Fibroblast of the conjunctiva (primary cell): Measurements from ENCODE around the gene GJA10.
A peak's percentile ranks its signal among the peaks of the same experiment; 100 is the strongest.

Source experiments
- DNase-seq: peaks from one replicate; pipeline ENCODE4 v3.0.0-alpha.2; 2010; ENCODE audit warnings: low read depth

Gene GJA10

GRCh38 chr6:89917216-89917615, 22.9 kb downstream of the GJA10 start:
- DNase-seq, result no peak

DNA sequence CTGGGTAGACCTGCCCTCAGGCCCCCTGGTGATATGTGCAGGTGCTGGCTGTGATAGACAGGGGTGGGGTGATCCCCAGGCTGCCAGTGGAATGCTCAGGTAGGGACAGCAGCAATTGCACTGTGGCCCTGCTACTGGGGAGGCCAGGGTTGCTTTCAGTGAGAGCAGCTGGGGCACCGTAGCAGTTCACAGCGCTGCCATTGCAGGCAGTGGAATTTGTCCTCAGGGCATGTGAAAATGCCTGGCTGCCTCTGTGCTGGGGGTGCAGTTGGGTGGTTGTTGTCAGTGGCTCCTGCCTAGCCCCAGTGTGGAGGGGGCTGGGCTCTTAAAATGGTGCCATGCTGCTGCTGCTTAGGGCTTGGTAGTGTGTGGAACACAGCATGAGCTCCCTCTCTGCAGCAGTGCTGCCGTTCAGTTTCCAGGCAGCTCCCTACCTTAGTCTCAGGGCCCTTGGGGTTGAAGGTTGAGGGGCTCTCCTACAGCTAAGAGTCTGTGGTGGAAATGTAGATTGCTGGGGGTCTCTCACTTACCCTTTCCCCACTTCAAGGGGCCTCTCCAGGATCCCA, 23.6 kb downstream of the GJA10 start:
- no peak for DNase-seq

DNA sequence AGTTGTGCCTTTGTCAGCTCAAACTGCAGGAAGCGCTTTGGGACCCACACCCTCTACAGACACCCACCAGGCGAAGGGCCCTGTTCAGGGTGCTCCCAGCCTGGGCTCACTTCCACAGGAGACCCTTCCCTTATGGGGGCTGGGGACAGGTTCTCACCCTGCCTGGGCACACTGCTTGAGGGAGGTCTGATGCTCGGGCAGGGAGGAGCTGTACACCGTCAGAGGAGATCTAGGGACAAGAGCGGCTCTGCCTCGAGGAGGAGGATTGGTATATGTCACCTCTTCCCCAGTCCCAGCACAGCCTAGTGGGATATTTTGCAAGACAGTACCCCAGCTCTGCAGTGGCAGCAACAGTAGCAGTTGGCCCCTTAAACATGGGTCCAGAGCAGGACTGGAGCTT, 26.9 kb downstream of the GJA10 start:
- DNase-seq, result no peak

DNA sequence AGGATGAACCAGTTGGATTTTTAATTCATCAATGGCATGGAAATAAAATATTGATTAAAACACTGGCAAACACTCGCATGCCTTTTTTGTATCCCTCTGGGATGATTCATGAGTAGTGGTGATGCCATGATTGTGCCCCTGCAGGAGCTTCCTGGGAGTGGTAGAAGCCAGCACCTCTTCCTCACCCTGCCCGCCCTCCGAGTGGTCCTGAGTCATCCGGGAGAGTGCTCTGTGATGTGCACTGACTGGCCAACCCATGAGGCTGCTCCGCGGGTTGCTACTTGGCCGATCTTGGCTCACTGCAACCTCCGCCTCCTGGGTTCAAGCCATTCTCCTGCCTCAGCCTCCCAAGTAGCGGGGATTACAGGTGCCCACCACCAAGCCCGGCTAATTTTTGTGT, 27.4 kb downstream of the GJA10 start:
- DNase-seq, result no peak

DNA sequence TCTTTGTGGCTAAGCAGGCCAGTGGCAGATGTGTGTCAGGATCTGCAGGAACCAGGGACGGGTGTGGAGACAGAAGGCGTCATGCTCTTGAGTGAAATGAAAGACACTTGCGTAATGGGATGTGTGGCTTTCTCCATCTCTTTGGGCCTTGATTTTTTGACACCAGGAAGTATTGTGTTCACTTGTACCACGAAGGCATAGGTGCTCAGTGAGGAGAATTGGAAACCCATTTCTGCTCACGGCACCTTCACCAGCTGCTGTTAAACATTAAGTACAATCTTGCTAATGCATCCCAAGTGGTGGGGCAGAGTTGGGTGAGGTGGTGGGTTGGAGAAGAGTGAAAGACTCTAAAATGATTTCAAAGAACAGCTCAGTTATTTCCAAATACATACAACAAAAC, 30.0 kb downstream of the GJA10 start:
- DNase-seq, result no peak

- DNase-seq, result no peak
These were observed 31.6 kb downstream of the GJA10 start for GRCh38 chr6:89925826-89926225.

DNA sequence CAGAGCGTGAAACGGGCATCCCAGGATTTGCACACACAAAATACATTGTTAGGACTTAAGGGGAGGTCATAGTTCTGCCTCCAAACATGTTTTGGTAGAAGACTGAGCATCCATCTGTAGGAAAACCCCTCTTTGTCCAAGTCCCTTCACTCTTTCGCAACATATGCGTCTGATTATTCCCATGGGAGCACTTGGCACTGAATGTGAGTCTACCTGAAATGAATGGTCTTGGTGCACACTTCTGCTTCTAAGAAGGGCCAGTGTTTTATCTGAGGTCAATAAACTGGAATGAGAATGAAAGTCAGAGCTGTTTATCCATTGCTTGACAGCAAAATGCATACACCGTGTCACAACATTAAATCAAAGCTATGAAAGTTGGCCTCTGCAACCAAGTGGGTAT, 33.0 kb downstream of the GJA10 start:
- DNase-seq, result no peak

- no peak for DNase-seq
These were observed 33.7 kb downstream of the GJA10 start for GRCh38 chr6:89927791-89928550.

DNA sequence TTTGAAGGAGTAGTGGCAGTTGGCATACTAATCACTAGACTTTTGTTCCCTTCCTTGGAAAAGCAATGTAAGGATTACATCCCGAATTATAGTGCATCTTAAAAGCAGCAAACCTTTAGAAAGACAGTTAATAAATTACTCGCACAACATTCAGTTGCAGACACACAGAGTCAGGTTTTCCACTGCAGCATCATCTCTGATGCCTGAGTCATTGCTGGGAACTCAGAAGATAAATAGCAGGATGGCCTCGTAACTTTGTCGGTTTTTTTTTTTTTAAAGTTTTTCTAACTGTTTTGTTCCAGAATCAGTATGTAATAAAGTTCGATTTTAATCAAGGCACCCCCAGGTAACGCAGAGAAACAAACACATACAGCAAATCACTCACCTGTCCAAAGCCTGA, 34.3 kb downstream of the GJA10 start:
- DNase-seq, result no peak

GRCh38 chr6:89930789-89931188, 36.5 kb downstream of the GJA10 start:
- DNase-seq, result no peak

GRCh38 chr6:89932245-89932802, 38.1 kb downstream of the GJA10 start:
- DNase-seq, result no peak

DNA sequence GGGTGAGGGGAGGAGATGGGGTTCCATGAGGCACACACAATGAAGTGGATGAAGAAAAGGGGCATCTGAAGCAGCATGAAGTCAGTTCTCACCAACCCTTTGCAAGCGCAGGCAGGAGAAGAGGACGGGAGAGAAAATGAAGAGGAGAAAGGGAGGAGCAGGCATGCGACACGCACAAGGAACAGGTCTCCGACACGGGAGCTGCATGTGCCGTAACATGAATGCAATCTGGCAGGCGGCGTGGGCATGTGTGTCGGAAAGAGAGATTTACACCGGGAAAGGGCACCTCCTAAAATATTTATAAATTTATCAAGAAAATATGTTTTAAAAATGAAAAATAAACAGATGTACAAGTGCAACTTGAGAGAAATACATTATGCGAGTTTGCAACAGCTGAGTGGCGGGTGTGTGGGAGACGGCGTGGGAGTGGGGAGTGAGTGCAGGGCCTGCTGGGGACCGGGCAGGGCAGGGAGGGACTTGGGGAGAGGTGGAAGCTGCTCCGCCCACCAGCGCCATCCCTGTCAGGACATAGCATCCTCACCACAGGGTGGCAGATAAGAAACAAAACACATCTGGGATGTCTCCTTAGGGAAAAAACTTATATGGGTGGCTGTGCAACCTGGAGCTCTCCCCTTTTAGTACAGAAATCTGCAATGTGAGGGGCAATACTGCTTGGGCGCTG, 40.6 kb downstream of the GJA10 start:
- no peak for DNase-seq

DNA sequence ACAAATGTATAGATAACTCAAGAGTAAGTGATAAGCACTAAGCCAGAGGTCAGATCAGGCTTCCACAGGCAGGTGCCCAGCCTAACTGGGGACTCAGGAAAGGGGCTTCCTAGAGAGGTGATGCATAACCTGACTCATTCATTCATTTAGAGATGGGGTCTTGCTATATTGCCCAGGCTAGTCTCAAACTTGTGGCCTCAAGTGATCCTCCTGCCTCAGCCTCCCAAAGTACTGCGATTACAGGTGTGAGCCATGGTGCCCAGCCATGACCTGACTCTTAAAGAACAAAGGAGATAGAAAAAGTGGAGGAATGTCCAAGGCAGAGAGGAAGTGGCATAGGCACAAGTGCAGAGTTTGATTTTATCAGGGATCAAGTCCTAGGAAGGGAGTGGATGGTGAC, 41.9 kb downstream of the GJA10 start:
- no peak for DNase-seq

- no peak for DNase-seq
These were observed 43.7 kb downstream of the GJA10 start for GRCh38 chr6:89938014-89938413.

GRCh38 chr6:89939144-89939543, 44.9 kb downstream of the GJA10 start:
- DNase-seq, result no peak

DNA sequence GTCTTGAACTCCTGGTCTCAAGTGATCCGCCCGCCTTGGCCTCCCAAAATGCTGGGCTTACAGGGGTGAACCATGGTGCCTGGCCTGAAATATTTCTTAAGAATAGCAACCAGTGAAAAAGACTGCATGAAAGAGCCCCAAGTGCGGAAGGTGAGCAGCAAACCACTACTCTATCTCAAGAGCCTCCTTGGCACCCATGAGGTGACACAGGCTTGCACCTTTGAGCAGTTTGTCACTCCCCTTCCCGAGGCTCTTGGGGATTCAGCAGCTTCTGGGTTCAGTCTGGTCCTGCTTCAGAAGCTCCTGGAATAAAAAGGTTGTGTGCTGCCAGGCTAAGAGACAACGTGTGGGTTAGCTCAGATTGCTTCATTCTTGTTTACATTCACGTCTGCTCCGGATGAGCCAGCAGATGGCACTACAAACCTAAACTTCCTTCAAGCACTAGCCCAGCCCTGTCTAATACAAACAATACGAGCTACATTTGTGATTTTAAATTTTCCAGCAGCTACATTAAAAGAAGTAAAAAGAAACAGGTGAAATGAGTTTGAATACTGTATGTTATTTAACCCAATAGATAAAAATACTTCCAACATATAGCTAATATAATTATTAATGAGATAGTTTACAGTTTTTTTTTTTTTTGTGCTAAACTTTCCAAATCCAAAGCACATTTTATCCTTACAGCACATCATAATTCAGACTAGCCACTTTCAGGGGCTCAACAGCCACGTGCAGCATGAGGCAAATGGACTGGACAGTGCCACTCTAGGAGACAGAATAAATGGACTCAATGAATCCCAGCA, 46.2 kb downstream of the GJA10 start:
- DNase-seq, result peak; percentile 84

DNA sequence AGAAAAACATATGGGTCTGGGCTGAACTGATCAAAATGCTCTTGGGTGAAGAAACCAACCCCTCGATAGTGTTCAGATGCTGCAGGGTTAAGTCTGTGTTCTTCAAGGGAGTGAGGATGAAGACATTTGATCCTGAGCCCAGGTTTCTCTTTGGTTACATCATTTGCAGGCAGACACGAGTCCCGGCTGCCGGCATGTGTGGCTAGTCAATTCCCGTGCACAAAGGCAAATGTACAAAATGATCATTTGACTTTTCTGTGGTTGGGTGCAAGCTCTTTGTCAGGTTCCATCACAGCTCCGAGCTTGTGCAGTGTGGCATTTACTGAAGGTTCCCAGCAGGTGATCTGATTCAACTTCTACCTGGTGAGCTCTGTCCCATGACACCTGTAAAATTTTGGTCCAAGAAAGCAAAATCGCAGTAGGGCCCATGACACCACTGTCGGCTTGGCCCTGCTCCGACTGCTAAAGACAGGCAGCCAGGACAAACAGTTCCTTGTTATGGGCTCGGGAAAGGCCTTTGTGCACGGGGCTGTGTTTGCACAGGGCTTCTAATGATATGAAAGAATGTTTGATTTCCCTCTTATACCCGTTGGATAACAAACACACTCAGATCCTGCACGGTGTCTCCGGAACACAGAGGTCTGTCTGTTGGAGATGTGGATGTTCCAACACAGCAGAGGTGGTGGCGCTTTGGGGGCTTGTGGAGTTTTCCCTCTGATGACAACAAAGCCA, 46.9 kb downstream of the GJA10 start:
- DNase-seq, result peak; percentile 33

DNA sequence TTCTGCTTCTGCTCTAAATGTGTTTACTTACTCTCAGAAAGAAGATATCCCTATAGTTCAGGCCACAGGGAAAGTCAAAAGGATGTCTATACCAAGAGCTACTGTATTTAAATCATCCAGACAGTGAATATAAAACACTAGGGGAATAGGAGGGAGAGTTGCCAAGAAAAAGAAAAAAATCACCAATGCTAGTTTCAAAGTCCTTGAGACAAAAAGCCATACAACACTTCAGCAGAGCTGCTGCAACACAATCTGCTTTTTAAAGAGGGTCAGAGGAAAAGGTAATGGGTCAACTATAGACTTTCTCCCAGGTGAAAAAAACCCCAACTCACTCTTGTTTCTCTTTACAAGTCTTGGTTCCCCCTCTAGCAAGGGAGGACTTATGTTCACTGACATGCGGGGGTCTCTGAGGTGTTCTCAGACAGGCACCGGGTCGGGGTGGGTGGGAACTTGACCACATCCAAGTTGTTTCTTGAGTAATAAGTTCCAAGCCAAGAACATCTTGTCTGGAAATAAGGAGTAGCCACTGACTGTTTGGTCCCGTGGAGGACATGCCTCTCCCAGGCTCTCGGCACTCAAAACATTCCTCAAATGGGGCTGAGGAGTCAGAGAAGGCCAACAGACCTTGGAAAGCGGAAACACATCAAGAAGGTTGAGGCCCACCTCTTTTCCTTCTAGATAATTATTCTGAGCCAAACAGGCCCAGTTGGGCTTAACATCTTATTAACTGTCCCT, 47.7 kb downstream of the GJA10 start:
- DNase-seq, result no peak

- DNase-seq, result no peak
These were observed 48.3 kb downstream of the GJA10 start for GRCh38 chr6:89942601-89943000.

- DNase-seq, result no peak
These were observed 50.0 kb downstream of the GJA10 start for GRCh38 chr6:89944181-89944755.
